Epithelial cell of esophagus (primary cell): ENCODE data around the gene OSBPL5.

Source experiments
- DNase-seq: peaks from one replicate; pipeline ENCODE4 v3.0.0; 2010; ENCODE audit warnings: low read depth
- H3K4me3 ChIP-seq: 2 replicates; pipeline ENCODE4 v1.5.1; 2011; ENCODE audit warnings: mild to moderate bottlenecking, low read length, control low read depth
- TF ChIP-seq, protein P1 (sequence below): IDR thresholded peaks from 2 replicates; pipeline ENCODE4 v1.5.1; 2011; ENCODE audit warnings: low read depth, mild to moderate bottlenecking, low read length, control low read depth, inconsistent platforms; ENCODE audit not compliant: insufficient read depth; ENCODE audit errors: missing control alignments

Gene OSBPL5

GRCh38 chr11:3126207-3126865 is 38.8 kb downstream of the OSBPL5 start:
- no peak overlapping the region for H3K4me3 ChIP-seq
- peak; percentile 42 for DNase-seq
- TF ChIP-seq, protein P1, sequence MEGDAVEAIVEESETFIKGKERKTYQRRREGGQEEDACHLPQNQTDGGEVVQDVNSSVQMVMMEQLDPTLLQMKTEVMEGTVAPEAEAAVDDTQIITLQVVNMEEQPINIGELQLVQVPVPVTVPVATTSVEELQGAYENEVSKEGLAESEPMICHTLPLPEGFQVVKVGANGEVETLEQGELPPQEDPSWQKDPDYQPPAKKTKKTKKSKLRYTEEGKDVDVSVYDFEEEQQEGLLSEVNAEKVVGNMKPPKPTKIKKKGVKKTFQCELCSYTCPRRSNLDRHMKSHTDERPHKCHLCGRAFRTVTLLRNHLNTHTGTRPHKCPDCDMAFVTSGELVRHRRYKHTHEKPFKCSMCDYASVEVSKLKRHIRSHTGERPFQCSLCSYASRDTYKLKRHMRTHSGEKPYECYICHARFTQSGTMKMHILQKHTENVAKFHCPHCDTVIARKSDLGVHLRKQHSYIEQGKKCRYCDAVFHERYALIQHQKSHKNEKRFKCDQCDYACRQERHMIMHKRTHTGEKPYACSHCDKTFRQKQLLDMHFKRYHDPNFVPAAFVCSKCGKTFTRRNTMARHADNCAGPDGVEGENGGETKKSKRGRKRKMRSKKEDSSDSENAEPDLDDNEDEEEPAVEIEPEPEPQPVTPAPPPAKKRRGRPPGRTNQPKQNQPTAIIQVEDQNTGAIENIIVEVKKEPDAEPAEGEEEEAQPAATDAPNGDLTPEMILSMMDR = no peak

DNA sequence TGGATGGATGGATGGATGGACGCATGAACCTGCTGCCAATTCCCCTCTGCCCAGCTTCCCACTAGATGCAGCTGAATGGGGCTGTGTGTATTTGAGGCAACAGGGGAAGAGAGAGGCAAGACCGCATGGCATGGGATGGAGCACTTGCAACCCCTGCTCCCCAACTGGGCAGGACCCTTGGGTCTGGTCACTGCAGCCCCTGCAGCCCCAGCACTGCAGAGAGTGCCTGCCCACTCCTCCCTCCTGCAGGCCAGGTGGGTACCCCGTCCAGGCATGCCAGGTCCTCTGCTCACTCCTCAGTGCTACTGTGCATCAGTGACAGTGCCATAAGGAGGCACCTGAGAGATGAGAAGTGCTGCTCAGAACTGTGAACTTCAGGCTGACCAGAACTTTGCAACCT is 40.3 kb downstream of the OSBPL5 start:
- DNase-seq = no peak
- TF ChIP-seq, protein P1 = no peak
- no peak overlapping the region for H3K4me3 ChIP-seq

DNA sequence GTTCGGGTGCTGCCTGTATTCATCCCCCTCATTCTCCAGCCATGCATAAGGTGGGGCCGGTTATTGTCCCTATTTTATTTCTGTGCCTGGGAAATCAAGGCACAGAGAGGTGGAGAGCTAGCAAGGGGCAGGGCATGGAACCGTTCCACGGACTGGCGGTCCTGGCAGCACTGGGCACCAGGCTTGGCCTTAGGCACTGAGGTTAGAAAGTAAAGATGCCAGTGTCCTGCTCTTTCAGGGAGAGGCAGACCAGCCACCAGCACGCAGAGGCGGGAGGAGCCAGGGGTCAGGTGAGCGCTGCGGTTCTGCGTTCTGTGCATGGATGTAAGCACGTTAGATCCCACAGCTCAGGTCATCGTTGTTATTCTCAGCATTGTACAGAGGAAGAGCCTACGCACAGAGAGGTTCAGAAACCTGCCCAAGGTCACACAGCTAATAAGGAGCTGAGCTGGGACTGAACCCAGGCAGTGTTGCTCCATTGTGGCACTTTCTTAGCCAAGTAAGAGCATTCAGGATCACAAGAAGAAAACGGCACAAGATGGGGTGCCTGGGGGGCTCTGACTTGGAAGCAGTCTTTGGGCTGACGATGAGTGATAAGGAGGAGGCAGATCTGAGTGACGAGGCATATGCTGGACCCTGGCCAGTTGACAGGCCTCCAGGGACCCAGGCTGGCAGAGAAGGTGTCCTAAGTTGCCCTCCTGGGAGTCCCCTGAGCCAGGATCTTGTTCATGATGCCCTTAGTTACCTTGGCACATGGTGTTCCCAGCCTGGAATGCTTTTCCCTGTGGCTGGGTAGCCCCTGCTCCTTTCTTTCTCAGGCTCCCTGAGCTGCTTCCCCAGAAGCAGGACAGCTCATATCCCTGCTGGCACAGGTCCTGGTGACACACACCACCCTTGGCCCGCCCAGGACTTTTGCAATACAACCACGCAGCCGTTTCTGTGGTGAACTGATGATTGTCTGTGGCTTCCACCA is 41.1 kb downstream of the OSBPL5 start:
- TF ChIP-seq, protein P1 = no peak
- H3K4me3 ChIP-seq = no peak overlapping the region
- DNase-seq = peak; percentile 97

DNA sequence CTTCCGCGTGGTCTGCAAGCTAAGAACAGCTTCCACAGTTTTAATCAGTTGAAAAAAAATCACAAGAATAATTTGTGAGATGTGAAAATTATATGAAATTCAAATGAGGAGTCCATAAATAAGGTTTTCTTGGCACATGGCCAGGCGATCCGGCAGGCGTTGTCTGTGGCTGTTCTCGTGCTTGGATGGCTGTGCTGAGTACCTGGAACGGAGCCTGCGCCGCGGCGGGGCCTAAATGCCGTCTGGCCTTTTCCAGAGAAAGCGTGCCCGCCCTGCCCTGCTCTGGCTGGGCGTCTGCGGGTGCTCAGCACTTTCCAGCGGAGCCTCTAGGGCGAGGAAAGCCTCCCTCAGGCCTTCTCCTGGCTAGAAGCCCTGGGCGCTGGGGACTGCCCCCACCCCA is 41.8 kb downstream of the OSBPL5 start:
- H3K4me3 ChIP-seq = no peak overlapping the region
- TF ChIP-seq, protein P1 = peak; percentile 16
- peak; percentile 56 for DNase-seq

GRCh38 chr11:3122775-3123201 is 42.3 kb downstream of the OSBPL5 start:
- no peak for DNase-seq
- TF ChIP-seq, protein P1 = no peak
- no peak overlapping the region for H3K4me3 ChIP-seq

GRCh38 chr11:3121931-3122774 is 43.0 kb downstream of the OSBPL5 start:
- DNase-seq = no peak
- no peak overlapping the region for H3K4me3 ChIP-seq
- TF ChIP-seq, protein P1 = no peak
